ENCODE results near the gene GRIN2C.

The GRIN2C gene

GRCh38 chr17:74864866-74865395, 5.2 kb upstream of the GRIN2C start:
- TF ChIP-seq, protein P1, sequence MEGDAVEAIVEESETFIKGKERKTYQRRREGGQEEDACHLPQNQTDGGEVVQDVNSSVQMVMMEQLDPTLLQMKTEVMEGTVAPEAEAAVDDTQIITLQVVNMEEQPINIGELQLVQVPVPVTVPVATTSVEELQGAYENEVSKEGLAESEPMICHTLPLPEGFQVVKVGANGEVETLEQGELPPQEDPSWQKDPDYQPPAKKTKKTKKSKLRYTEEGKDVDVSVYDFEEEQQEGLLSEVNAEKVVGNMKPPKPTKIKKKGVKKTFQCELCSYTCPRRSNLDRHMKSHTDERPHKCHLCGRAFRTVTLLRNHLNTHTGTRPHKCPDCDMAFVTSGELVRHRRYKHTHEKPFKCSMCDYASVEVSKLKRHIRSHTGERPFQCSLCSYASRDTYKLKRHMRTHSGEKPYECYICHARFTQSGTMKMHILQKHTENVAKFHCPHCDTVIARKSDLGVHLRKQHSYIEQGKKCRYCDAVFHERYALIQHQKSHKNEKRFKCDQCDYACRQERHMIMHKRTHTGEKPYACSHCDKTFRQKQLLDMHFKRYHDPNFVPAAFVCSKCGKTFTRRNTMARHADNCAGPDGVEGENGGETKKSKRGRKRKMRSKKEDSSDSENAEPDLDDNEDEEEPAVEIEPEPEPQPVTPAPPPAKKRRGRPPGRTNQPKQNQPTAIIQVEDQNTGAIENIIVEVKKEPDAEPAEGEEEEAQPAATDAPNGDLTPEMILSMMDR (IDR thresholded peaks at IDR 0.05; ENCODE audit: extremely low read depth, missing control alignments), result peak; percentile 97

DNA sequence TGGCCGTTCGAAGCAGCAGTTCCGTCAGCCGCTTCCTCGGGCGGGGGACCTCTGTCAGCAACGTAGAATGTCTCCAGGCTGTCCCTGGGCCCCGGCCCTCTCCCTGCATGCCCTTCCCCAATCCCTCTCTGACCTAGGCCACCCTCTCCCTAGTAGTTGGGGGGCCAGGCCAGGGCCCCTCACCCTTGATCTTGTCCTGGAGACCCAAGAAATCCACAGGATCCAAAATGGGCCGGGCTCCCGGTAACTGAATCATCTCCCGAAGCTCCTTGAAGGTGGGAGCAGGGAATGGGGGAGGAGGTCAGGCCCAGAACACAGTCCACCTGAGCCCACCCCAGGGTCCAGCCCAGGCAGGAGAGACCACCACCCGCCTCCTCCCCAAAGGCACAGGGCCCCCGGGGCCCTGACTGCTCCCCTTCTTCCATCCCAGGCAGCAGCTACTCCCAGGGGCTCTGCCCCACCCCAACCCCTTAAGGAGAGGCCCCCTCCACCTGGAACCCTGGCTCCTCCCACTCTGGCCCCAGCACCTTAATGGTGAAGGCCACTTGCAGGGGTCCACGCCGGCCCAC, 4.7 kb upstream of the GRIN2C start:
- TF ChIP-seq, protein P1 (IDR thresholded peaks at IDR 0.05; ENCODE audit: extremely low read depth, missing control alignments), result no peak

More at GRCh38 chr17:74864866-74865395, 5.2 kb upstream of the GRIN2C start:
- peak; percentile 86 for DNase-seq (ENCODE audit: low spot score)

DNA sequence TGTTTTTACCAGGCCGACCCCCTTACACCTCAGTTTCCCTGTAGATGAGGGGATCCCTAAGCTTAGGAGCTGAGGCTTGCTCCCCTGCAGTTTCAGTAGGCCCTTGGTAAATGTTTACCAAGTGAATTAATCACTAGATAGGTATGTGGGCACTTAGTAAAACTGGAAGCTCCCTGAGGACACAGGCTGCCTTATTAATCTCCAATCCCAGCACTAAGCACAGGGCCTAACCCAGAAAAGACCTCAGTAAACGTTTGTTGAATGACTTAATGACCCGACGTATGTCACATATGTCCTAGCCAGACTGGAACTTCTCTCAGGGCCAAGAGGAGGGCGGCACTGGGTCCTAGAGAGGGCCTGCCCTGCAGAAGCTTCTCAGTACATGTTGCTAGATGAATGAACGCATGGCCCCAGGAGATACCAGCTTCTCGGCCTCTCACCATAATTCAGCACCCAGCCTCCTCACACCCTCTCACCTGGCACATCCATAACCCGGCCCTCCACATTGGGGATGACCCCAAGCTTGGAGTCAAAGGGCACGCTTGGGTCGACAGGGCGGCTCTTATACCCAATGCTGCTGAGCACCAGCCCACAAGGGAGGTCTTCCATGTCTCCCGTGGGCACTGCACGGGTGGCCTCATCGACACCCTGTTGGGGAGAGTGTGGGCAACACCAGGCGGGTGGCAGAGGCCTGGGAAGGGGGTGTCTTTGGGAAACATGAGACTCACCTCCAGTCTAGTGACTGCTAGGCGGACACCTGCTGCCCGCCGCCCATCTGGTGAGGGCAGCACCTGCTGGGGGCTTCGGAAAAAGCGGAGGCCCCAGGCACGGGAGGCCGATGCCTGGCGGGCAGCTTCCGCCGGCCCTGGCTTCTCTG, 4.0 kb upstream of the GRIN2C start:
- no peak for DNase-seq (ENCODE audit: low spot score)
- TF ChIP-seq, protein P1 (IDR thresholded peaks at IDR 0.05; ENCODE audit: extremely low read depth, missing control alignments), result no peak

More for the DNA sequence above, 4.7 kb upstream of the GRIN2C start:
- no peak for DNase-seq (ENCODE audit: low spot score)

DNA sequence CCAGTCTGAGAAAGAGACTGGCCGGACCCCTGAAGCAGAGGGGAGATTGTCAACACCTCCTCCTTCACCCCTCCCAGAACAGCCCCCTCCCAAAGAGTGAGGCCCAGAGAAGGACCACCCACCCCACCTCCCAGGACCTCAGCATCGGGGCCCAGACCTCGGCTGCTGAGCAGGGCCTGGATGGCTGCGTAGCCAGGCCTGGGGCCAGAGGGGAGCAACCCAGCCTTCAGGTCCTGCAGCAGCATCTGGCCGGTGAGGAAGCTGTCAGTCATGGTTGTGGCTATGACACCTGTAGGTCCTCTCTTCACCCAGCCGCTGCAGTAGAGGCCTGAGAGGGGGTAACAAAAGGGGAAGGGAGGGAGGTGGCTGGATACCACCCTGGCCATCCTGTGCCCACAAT, 3.2 kb upstream of the GRIN2C start:
- DNase-seq (ENCODE audit: low spot score), result no peak
- TF ChIP-seq, protein P1 (IDR thresholded peaks at IDR 0.05; ENCODE audit: extremely low read depth, missing control alignments), result no peak

DNA sequence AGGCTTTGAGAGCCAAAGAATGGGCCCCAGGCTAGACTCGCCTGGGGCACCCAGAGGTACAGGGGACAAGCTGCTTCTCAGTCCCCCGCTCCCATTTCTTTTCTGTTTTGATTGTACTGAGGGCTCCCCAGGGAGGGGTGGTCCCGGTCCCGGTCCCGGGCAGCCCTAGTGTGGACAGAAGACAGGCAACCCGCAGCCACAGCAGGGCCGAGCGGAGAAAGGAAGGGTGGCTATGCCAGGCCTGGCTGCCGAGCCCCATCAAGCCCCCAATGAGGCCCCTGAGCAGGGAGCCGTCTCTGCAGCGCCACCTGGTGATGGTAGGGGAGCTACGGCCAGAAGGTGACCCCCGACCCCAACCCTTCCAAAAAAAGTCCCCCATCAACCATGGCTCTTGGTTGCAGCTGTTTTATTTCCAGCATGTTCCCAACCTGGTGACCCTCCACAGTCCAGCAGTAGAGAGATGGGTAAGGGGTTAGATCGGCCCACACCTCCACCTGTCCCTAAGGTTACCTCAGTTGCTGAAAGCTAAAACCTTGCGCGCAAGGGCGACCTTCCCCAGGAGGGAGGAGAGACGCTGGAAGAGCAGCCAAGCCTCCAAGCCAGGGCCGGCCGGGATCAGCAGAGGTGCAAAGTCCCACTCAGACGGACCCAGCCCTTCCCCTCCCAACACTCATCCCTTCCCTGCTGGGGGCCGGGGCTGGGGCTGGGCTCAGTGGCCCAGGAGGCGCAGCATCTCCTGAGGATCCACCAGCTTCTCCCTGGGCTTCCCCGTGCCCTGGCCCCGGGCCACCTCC, 2.6 kb upstream of the GRIN2C start:
- peak; percentile 86 for DNase-seq (ENCODE audit: low spot score)
- TF ChIP-seq, protein P1 (IDR thresholded peaks at IDR 0.05; ENCODE audit: extremely low read depth, missing control alignments), result peak; percentile 55

GRCh38 chr17:74861662-74862107, 2.0 kb upstream of the GRIN2C start:
- TF ChIP-seq, protein P1 (IDR thresholded peaks at IDR 0.05; ENCODE audit: extremely low read depth, missing control alignments), result no peak
- no peak for DNase-seq (ENCODE audit: low spot score)

All from GM20000 (cell line).